Psoas muscle (tissue), 8 donors: ENCODE results near the gene METTL9. TPM values are rescaled to one million over a fixed set of nuclear protein-coding genes. Genes with fewer than 3 reads are reported as not detected.

ENCODE experiments used
- ATAC-seq, 4 donors: fragments of 200-7000 bp; cut with Tn5 transposase; one replicate each; pipeline ENCODE4 v1.9.1; 2020; ENCODE audit warnings: moderate library complexity in 3 of 4, mild to moderate bottlenecking in 2 of 4
- DNase-seq, 2 donors: peaks; one replicate each; pipeline ENCODE4 v3.0.0-alpha.2; 2020
- H3K27ac ChIP-seq: fragments of 200-600 bp; one replicate; pipeline ENCODE4 v1.8.0; 2022
- H3K27me3 ChIP-seq, 3 donors: fragments of 200-600 bp in 1 of 3; one replicate each; pipeline versions ENCODE4 v1.6.1 to v1.8.0; 2013 to 2022; ENCODE audit warnings: low read length in 2 of 3, mild to moderate bottlenecking in 2 of 3, moderate library complexity in 1 of 3; ENCODE audit not compliant: insufficient read depth in 3 of 3
- H3K36me3 ChIP-seq, 2 donors: fragments of 200-600 bp in 1 of 2; one replicate each; pipeline versions ENCODE4 v1.6.1 to v1.8.0; 2013 to 2022; ENCODE audit warnings: low read depth in 1 of 2, mild to moderate bottlenecking in 1 of 2, moderate library complexity in 1 of 2; ENCODE audit not compliant: insufficient read depth in 1 of 2
- H3K4me1 ChIP-seq: fragments of 200-600 bp; one replicate; pipeline ENCODE4 v1.8.0; 2022
- H3K4me3 ChIP-seq: fragments of 200-600 bp; one replicate; pipeline ENCODE4 v1.8.0; 2022; ENCODE audit warnings: mild to moderate bottlenecking
- H3K9me3 ChIP-seq: fragments of 200-600 bp; one replicate; pipeline ENCODE4 v1.8.0; 2022
- CTCF ChIP-seq: fragments of 200-600 bp; IDR thresholded peaks from one replicate; pipeline ENCODE4 v1.8.0; 2022; ENCODE audit warnings: antibody characterized with exemption
- WGBS, 3 donors: extraction: QIAGEN DNeasy Blood & Tissue Kit; methylation state at CpG; one replicate each; pipeline versions ENCODE4 v1.1.6 to v1.1.7; 2013; 5-methylcytosine and 5-hydroxymethylcytosine counted together
- intact Hi-C, 2 donors: fragments of 100-400 bp; cut with DNase I; formaldehyde crosslinking; loops; one replicate each; pipeline versions ENCODE4 v1.11.0 to v1.14.2; 2022
- polyA plus RNA-seq, 3 donors: library from polyadenylated mRNA; stranded (reverse); fragments of 200-250 nt; gene quantifications; one replicate each; pipeline ENCODE4 v1.2.3, GENCODE V29; 2013
- total RNA-seq, 4 donors: library from RNA; stranded (reverse); fragmentation: NEBNext Ultra II Directional in 2 of 4; extraction: Animal tissue kit (Norgen Biotek cat#: 25700) in 2 of 4; gene quantifications; one replicate each; pipeline versions ENCODE4 v1.2.1 to v1.2.4, GENCODE V29; 2021 to 2023
- donor health status: healthy with polysubstance abuse.
- donor health status: DM: no; HTN: no; CAD: no; lungs with moderate emphysema.
- donor health status: Bipolar disorder and iron deficiency.
- donor health status: healthy.
- donor health status: DM: yes; HTN: yes; CAD: no.
- donor health status: DM: no; HTN: no; CAD: no.
- donor health status: DM: no; HTN: no; CAD: no.
- donor health status: DM: yes; HTN: yes; CAD: no.

METTL9 gene
- total and polyA plus RNA-seq, 7 donors = 54.4 to 134 (median 71.8) TPM

GRCh38 chr16:21590796-21591195 is 8.6 kb upstream of the METTL9 start:
- 62 to 77% (median 74%) methylated on average over 2 of the region's 2 CpGs for WGBS, 3 donors
- H3K27ac ChIP-seq = no peak overlapping the region
- no peaks in the 10 kb centered on the region for H3K9me3 ChIP-seq

DNA sequence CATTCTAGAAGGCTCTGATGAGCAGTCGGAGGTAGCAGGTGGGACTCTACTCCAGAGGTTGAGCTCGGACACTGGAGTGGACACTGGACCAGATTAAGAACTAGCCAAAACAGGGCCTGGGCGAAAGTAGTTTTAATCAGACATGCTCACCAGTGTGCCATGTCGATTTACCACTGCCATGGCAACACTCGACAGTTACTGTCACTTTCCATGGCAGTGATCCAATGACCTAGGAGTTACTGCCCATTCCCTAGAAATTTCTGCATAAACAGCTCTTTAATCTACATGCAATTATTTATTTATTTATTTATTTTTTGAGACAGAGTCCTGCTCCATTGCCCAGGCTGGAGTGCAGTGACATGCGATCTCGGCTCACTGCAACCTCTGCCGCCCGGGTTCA is 7.2 kb upstream of the METTL9 start:
- Histone ChIP-seq H3K4me3 (no peak overlapping the region), H3K27ac (no peak overlapping the region), H3K27me3 (no peaks in the 10 kb centered on the region), H3K9me3 (no peaks in the 10 kb centered on the region), H3K4me1 (no peaks in the 10 kb centered on the region), H3K36me3 (no peaks in the 10 kb centered on the region)
- no peak for TF ChIP-seq CTCF
- 72 to 75% (median 74%) methylated on average over 9 of the region's 9 CpGs for WGBS, 3 donors
- ATAC-seq (no peak), DNase-seq (no peak)
- intact Hi-C loops = no loop called here

More at GRCh38 chr16:21590796-21591195, 8.6 kb upstream of the METTL9 start:
- DNase-seq (no peak), ATAC-seq (no peak)
- H3K36me3 ChIP-seq = no peaks in the 10 kb centered on the region
- intact Hi-C loops = no loop called here
- H3K4me3 ChIP-seq = no peak overlapping the region
- no peaks in the 10 kb centered on the region for H3K27me3 ChIP-seq
- no peaks in the 10 kb centered on the region for H3K4me1 ChIP-seq
- TF ChIP-seq CTCF = no peak

- ATAC-seq = no peak
- Histone ChIP-seq H3K27ac (no peak overlapping the region), H3K4me1 (peaks cover 7% of the 10 kb centered on the region), H3K27me3 (no peaks in the 10 kb centered on the region), H3K9me3 (no peaks in the 10 kb centered on the region), H3K36me3 (no peaks in the 10 kb centered on the region), H3K4me3 (no peak overlapping the region)
- 65 to 71% (median 65%) methylated on average over 7 of the region's 7 CpGs for WGBS, 3 donors
- no peak for TF ChIP-seq CTCF
- intact Hi-C loops = no loop called here
- DNase-seq = no peak
These were observed 5.7 kb upstream of the METTL9 start for GRCh38 chr16:21593530-21594289.

DNA sequence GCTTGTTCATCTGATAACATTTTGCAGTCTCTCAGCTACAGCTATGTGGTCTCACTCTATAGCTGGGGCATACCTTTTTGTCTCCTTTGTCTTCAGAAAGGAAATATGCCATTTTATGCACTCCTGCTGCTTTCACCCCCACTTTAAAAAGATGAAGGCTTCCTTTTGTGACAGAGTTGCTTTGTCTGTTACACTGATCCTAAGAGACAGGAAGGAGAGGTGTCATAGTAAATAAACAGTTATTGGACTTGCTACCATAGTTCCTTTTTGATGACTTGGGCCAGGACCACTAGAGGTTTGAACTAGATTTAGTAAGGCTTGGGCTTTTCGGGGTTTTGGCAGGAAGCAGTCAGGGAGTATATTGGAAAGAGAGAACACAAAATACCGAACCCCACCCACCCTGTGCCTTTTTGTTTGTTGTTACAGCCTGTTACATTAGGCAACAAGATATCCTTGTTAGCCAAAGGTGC is 1.8 kb upstream of the METTL9 start:
- peaks cover 27% of the 10 kb centered on the region for H3K4me1 ChIP-seq
- ATAC-seq (no peak), DNase-seq (no peak)
- H3K27me3 ChIP-seq = no peaks in the 10 kb centered on the region
- intact Hi-C loops = loop anchor here (5.0 kb wide), 2 partner anchors 40 to 45 kb away; no protein-coding TSS in a partner anchor
- H3K4me3 ChIP-seq = no peak overlapping the region
- H3K36me3 ChIP-seq = no peaks in the 10 kb centered on the region
- whole genome bisulfite sequencing, 3 donors = 85 to 88% (median 87%) methylated on average over 2 of the region's 2 CpGs
- no peak for TF ChIP-seq CTCF
- no peak overlapping the region for H3K27ac ChIP-seq
- no peaks in the 10 kb centered on the region for H3K9me3 ChIP-seq
